HG03196 (cell line): ENCODE data around the gene FABP1.

Source experiments
- ATAC-seq: cut with Tn5 transposase; IDR thresholded peaks from one replicate; pipeline ENCODE4 v1.9.1; 2021; ENCODE audit not compliant: unreplicated experiment

Gene FABP1

GRCh38 chr2:88127888-88128653 is at the start of gene FABP1:
Gene FABP1 (minus strand): TSS chr2:88128062. CDS start chr2:88128017, 45 bp downstream.
- no peak for ATAC-seq

- ATAC-seq = no peak
Measured at GRCh38 chr2:88177556-88177955, 49.7 kb upstream of the FABP1 start.

DNA sequence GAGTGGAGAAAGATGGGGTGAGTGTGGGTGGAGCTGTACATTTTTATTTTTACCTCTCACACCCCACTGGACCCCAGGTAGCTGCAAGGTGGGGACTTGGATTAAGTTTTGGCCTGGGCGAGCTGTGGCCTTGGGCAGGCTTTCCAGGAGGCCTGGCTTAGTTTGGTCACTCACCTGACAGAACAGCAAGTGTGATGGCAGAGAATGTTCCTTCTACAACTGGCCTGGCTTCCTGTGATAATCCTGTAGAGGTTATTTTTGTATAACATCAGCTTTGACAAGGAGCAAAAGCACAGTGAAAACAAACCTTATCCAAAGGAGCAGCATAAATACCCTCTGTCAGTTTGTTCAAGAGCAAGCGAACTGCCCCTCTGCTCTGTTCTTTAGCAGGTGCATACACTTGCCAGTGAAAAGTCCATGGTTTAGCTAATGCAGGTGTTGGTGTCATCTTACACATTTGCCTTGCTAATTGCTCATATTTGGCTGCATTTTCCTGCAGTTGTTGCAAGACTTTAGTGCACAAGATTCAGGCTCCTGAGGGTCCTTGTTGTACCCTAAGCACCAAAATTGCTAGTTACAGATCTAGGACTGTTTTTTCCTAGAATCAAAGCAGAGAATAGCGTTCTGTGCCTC is 48.6 kb upstream of the FABP1 start:
- ATAC-seq = no peak

DNA sequence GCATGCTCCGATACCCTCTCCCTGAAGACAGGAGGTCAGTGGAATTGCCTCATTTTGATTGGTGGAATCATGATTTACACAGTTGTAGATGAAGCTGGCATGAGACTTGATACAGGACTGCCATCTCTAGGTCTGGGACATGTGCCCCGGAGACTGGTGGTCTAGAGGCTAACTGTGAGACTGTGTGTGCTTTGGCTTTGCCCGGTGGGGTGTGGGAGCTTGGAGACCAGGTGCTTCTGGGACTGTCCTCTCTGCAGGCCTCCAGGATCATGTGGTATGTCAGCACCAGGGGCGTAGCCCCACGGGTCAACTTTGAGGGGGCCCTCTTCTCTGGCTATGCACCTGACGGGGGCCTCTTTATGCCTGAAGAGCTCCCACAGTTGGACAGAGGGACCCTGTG is 45.0 kb upstream of the FABP1 start:
- ATAC-seq = no peak

GRCh38 chr2:88171966-88172365 is 44.1 kb upstream of the FABP1 start:
- ATAC-seq = no peak

DNA sequence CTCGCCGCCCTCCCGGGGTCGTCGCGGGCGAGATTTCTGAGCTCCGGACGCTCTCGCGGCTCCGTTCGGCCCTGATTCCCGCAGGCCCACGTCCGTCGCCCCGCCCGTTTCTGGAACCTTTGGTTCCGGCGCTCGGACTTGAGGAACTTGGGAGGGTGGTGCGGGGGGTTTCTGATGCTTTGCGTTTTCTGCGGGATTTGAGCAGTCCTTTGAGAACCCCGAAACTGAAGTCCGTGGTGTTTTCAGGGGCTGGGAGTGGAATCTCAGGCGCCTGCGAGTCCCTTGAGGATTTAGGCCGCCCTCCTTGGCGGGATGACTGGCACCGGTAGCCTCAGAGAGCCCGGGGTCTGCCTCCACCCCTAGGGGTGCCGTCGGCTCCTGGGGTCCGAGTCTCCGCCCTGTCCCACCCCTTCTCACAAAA is 42.6 kb upstream of the FABP1 start:
- ATAC-seq = no peak

DNA sequence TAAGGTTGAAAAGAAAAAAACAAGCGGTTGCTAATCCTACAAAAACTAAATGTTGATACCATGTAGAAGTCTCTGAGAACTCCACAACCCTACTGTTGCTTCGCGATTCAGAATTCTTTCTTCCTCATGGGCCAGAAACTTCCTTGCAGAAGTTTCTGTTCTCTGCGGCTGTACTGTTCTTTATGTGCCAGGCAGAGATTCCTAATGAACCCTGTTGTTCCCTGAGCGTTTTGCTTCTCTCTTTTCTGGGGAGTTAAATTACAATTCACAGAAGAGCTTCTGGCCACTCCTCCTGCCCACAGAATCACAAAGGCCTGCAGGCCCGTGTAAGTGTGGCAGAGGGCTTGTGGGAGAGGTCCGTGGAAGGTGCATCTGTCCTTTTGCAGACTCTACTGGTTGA is 40.5 kb upstream of the FABP1 start:
- ATAC-seq = no peak

- no peak for ATAC-seq
Measured at GRCh38 chr2:88167740-88168139, 39.9 kb upstream of the FABP1 start.

DNA sequence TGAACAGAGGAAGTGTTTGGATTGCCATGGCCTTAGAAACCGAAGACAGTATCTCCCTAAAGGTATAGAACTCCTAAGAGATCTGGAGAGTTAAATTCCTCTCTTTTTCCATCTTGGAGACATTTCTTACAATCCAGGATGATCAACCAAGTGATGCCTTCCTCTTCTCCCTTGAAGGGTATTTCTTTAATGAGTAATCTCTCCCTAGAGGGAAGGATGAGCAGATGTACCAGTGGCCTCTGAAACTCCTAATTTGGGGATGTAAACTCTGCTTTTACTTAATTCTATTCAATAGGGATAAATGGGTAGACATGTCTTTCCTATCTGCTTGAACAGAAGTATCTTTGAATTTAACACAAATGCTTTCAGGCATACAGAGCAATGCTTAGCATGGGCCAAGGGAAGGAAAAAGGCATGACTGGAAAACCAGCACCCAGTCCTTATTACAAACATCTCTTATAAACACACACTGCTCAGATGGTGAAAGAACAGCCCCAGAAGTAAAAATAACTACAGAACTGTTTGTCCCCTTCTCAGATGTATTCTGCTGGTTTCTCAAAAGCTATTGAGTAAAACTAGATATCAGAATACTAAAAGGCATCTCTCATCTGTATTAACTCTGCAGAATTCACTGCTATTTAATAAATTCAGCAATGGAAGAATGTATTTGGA is 37.6 kb upstream of the FABP1 start:
- ATAC-seq = no peak

GRCh38 chr2:88161446-88162244 is 33.8 kb upstream of the FABP1 start:
- no peak for ATAC-seq

- ATAC-seq = no peak
Measured at GRCh38 chr2:88160517-88160916, 32.7 kb upstream of the FABP1 start.

DNA sequence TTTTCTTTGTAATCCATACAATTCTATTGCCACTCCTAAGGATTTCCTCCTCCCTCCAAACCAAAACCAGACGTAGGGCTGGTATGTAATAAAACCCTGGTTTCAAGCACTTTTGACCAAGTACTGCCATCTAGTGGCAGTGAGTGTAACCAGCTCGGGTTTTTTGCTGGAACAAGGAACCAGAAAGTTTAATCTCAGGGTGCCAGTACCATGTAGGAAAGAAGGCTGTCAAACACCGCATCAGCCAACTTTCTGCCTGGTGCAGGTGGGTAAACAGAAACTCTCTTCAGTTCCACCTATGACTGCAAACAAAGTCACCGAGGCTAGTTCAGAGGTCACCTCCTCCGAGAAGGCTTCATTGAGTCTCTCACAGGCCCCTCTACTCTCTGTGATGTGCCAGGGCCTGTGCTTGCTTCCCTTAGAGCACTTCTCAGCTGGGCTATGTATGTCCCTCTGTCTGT is 32.1 kb upstream of the FABP1 start:
- peak; percentile 49 for ATAC-seq

GRCh38 chr2:88159481-88159880 is 31.6 kb upstream of the FABP1 start:
- ATAC-seq = no peak

DNA sequence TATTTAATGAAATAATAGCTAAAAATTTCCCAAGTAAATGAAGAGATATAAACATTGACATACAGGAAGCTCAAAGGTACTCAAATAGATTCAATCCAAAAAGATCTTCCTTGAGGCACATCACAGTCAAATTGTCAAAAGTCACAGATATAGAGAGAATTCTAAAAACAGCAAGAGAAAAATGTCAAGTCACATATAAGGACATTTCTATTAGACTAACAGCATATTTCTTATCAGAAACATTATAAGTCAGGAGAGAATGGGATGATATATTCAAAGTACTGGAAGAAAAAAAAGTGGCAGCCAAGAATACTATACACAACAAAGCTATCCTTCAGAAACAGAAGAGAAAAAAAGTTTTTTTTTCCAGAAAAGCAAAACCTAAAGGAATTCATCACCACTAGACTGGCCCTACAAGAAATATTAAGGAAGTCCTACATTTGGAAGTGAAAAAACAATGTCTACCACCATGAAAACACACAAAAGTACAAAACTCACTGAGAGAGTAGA is 21.1 kb upstream of the FABP1 start:
- ATAC-seq = no peak

DNA sequence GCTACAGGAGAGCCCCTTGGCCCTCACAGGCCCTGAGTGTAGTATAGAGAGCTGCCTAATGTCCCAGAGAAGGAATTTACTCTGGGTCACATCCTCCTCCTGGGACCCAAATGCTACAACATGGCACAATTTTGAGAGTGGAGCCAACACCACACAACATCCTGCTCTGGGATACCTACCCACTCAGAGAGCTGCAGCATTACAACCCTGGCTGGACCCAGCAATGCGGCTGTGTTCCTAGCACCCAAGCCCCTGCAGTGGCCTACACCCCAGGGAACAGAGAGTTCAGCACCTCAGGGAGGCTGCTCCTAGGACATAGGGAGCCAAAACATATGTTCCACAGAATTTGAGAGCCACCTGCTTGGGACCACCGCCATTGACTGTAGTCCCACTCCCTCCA is 19.3 kb upstream of the FABP1 start:
- ATAC-seq = no peak

- no peak for ATAC-seq
Measured at GRCh38 chr2:88146590-88146989, 18.7 kb upstream of the FABP1 start.

- ATAC-seq = no peak
Measured at GRCh38 chr2:88144914-88145497, 17.1 kb upstream of the FABP1 start.

GRCh38 chr2:88144271-88144670 is 16.4 kb upstream of the FABP1 start:
- ATAC-seq = no peak

DNA sequence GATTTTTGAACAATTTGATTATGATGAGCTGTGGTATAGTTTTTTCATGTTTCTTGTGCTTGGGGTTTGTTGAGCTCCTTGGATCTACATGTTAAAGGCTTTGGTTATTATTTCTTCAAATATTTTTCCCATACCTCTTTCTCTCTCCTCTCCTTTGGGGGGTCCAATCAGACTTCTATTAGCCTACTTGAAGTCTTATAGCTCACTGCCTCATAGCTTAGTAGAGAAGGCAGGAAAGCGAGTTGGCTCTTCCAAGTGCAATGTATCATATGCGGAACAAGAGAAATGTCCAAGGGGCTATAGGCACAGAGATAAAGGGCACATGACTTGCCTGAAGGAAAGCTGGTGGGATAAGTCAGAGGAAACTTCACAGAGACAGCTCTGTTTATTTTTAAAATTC is 14.1 kb upstream of the FABP1 start:
- ATAC-seq = no peak

- no peak for ATAC-seq
Measured at GRCh38 chr2:88139804-88140203, 11.9 kb upstream of the FABP1 start.
